ENCODE results near the gene MYO1E.

Gene MYO1E

DNA sequence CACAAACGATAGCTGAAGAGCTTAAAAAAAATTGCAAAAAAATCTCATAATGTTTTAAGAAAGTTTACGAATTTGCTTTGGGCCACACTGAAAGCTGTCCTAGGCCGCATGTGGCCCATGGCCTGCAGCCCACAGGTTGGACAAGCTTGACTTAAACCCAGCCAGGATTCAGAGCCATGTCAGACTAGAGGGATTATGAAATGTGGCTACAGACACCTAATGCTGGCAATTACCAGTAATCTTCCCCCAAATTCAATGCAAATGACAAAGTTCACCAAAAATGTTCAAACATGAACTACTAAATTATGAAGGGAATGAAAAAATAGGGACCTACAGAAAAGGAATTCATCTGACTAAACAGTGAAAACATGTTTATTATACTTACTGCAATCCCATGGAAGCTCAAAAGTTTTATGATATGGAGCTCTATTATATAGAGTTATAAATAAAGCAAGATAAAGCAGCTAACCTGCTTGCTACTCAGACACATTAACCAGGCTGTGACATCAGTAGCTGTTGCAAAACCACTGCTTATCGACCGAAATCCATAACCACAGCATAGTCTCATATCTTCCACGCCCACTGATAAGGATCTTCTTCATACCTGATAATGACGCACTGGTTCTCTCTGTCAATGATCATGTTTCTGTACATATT lies 116.9 kb downstream of the MYO1E start:
- DNase-seq: no peak

DNA sequence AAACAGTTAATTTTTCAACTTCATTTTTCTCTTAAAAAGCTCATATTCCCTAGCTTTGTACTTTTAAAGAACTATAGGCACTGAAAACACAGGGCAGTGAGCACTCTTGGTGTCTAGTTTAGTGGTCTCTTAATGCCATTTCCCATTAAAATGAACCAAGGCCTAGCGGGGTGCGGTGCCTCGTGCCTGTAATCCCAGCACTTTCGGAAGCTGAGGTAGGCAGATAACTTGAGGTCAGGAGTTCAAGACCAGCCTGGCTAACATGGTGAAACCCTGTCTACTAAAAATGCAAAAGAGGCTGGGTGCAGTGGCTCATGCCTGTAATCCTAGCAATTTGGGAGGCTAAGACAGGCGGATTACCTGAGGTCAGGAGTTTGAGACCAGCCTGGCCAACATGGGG lies 120.5 kb downstream of the MYO1E start:
- no peak for DNase-seq

DNA sequence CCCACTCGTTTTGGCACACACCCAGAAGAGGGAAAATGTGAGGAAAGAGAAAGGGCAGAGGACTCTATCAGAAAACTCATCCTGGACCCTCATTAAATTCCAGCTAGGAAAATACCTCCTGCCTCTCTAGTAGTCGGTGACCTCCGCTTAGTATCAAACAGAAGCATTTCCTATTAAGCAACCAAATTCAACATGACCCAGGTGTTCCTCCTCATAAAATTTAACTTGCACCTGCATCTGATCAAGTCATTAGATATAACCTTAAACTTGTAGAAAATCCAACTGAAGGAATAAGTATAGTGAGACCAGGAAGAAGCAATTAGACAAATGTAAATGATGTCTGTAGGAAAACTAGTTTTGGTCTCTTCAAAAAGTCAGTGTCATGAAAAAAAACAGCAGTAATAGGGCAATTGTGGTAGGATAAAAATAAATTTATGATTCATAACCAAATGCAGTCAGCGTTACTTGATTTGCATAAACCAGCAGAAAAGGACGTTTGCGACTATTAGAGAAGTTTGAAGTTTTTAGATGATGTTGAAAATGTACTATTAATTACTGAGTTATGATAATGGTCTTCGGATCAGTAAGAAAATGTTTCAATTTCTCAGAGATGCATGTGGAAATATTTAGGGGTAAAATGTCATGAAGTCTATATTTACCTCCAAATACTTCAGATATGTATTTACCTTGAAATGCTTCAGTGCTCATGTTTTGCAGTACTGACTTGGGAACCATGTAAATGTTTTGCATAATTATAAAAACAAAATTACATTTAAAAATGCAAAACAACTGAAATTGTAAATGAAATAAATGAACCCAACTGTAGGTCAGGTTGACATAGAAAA lies 121.4 kb downstream of the MYO1E start:
- no peak for DNase-seq

- DNase-seq: no peak
Measured at GRCh38 chr15:59250249-59250648, 122.4 kb downstream of the MYO1E start.

DNA sequence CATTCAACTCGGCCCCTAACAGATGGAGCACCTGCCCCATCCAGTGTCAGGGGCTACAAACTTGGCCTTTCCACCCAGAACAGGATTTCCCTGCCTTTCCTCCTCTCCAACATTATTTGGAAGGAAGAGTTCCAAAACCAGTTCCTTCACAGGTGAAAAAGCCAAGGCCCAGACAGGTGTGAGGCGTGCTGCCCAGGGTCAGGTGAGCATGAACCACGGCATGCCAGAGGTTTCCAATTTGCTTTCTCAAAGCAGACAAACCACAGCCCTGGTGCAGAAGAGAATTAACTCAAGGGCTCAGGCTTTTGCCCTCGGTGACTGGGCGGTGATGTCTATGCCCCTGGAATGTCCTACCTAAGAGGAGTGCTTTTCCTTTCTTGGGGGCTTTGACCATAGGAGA lies 122.9 kb downstream of the MYO1E start:
- DNase-seq: no peak

GRCh38 chr15:59247364-59247763 lies 125.3 kb downstream of the MYO1E start:
- peak; percentile 43 for DNase-seq

- DNase-seq: no peak
Measured at GRCh38 chr15:59245559-59245958, 127.1 kb downstream of the MYO1E start.

DNA sequence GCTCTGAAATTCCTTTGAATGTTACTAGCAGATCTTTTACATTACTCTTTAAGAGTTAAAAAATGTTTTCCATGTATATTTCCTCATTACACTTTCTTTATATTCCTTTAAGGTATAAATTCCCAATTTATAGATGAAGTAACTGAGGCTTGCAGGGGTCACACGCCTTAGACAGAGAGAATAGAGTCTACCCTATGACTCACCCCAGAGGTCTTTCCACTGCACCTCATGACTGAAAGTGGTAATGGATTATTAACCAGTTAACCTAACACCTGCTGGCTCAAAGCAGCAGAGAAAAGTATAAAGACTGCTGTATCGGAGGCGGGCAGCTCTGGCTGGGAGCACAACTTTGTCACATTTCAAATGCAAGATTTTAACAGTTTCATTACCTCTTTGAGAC lies 128.3 kb downstream of the MYO1E start:
- no peak for DNase-seq

DNA sequence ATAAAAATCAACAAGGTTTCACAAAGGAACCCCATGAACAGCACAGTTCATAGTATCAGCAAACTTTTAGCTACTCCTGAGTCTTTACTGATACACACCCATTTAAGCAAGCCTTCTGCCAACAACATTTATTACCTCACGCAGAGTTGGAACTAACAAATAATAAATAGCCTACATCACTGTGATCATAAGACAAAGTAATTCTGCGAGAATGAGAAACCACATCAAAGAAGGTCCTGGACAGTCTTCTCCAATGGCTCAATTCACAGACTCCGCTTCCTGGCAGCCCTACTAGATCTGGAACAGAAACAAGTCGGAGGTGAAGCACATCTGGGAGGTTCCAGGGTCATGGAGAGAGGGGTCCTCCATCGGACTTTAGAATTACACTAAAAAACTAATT lies 129.0 kb downstream of the MYO1E start:
- no peak for DNase-seq

- no peak for DNase-seq
Measured at GRCh38 chr15:59242649-59243048, 130.0 kb downstream of the MYO1E start.

DNA sequence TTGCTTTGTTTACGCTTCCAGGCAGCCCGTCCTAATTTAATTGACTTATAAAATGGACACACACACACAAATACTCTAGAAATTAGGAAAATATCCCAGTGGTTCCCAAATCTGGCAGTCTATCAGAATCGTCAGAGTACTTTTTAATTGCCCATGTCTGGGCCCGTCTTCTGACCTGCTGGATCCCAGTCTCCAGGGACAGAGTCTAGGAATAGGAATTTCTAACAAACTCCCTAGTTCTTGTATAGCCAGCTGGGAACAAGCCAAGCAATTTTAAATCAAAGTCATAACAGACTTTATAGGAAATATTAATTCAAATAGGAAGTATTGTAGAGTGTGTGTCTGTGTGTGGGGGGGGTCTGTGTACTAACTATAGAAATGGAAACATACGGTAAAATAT lies 132.6 kb downstream of the MYO1E start:
- no peak for DNase-seq

DNA sequence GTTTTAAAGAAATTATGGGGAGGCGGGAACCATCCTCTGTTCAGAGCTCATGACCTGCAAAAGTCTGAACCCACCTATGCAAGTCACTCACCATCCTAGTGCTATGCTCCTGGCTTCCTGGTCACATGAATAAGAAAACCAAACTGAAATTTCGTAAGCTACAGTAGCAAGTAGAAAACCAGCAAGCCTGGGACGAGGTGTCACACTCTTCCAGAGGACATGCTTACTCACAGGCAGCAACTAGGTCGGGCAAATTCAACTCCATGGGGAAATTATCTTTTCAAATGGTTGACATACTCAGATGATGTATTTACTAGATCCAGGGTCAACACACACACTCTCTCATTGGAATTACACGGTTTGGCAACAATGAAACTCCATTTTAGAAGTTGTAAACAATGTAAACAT lies 134.7 kb downstream of the MYO1E start:
- DNase-seq: no peak

DNA sequence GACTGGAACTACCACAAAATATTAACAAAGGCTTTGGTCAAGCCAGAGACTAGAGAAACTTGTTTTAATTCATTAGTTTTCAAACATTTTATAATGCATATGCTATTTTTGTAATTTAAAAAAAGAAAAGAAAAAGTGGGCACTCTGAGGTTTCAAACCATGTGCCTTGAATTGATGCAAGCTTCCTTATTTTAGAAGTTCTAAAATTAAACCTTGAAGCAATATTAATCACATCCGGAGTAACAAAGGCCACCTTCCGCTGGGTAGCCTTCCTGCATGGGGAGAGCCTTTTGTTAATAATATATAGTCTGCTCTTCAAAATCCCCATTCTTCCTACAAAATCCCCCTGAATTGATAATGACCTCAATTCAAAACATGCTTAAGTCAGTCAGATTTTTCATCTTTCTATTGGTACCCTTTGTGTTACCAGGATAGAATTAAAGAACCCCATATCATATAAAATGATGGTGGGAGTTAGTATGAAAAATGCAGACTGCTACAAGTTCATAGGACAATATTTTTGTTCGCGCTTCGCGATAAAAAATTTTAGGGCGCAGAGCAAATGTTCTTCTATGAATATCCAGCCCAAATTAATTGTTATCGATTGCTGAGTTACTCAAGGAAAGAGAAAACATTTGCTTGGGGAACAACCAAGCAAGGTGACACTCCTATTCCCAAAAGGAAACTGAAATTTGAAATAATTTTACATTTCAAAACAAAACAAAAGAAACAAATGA lies 135.4 kb downstream of the MYO1E start:
- DNase-seq: no peak

DNA sequence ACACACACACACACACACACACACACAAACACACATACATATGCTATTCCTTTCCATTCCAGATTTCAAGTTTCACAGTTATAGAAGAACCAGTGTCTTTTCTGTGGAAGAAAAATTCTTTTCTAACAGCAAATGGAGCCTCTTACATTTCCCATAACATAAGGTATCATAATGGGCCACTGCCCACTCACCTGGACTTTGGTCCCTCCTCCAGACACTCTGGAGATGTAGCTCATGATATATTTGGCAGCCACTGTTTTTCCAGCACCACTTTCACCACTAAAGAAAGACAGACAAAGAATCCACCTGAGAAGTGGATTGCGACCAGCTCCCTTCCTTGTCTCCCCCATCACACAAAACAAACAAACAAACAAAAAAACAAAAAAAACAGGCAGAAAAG lies 136.3 kb downstream of the MYO1E start:
- no peak for DNase-seq

DNA sequence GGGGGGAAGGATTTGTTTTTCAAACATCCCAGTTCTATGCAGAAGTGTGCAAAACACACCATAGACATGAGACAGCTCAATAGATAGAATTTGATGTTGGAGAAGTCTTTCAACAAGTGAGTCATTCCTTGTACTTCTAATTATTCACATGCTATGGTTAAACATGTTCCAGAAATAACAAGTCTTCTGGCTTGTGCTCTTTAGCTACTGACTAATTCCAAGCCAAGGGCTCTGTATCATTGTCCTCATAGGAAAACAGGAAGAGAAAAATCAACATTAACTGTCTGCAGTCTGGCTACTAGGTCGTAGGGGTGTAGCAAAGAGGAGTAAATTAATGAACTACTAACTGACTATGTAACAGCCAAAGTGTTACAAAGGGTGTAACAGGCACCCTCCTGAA lies 140.2 kb downstream of the MYO1E start:
- no peak for DNase-seq

DNA sequence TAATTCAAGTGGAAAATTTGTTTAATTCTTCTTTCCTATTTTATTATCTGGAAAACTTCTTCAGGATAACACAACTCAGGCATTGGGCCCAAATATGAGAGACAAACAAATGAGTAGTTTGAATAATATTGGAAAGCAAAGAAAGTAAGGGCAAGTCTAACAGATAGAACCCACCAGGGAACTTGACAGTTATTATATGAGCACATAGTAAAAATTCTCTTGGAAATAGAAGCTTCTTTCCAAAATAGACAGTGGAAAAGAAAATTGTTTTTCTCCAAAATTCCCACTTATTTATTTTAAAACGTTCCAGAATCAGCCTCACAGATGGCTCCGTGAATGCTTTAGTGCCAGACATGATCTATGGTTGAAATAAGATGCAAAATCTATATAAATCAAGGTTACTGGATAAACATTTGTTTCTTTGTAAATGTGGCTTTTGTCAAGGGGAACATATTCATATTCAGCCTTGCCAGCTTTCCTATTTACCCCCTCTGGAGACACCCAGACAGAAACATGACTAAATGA lies 142.1 kb downstream of the MYO1E start:
- DNase-seq: no peak

GRCh38 chr15:59229453-59229852 lies 143.2 kb downstream of the MYO1E start:
- no peak for DNase-seq

DNA sequence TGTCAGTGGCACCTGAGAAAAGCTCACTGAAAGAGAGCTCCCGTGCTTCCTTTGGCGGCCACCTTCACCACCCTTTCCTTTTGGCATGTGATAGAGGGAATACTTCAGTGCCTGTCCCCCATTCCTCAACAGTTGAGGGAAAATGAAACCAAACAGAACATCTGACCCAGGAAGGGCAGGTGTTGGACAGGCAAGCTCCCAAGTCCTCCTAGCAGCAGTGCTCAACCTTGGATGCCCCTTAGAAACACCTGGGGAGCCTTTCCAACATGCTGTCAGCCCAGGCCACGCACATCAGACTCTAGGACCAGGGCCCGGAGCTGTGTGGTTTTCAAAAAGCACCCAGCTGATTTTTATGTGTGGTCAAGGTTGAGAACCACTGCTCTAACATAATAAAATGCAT lies 143.7 kb downstream of the MYO1E start:
- DNase-seq: no peak

DNA sequence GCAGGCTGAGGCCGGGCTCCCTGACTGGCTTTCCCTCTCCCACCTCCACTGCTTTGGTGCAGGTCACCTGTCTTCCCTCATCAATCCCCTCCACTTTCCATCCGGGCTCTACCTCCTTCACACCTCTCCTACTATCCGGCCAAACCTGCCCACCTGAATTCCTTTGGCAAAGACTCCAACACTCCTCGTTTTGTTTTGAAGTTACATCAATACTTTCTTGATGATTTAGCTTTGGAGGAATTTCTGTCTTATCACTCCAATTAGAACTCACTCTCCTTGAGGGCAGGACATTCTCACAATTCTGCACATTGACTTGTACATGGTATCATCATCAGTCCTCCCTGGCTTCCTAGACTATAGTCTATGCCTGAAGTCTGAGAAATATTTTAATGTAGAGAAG lies 145.7 kb downstream of the MYO1E start:
- DNase-seq: no peak

DNA sequence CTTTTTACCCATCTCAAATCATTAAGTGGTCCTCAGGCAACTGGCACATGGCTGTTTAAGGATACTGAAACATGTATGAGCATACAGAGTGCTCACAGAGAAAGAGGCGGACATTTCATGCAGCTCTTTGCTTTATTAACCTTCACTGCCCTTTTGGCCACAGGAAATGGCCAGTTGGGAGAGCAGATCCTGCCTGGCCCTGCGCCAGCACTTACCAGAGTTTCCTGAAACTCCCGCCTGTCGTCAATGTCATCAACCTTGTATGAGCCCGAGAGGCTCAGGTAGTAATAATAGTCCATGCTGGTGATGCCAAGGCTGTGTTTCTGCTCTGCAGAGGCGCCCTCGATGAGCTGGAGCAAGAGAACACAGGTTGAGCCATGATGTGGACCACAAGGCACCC lies 148.2 kb downstream of the MYO1E start:
- DNase-seq: no peak

DNA sequence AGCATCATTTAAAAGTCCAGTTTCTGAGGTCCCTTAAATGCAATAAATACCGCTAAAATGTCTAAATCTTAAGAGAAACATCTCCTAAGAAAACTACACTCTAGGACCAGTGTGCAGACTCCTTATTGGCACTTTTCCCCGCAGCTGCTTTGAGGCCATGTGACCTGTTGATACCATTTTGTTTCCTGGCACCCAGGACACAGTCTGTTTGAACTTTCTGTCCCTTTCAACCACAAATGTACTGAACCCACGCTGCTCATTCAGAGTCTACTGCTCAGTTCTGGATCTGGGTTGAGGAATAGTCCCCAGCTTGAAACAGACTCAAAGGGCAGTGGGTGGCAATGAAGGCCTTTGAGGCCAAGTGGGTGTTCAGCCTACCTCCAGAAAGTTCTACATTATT lies 148.9 kb downstream of the MYO1E start:
- DNase-seq: no peak

GRCh38 chr15:59222906-59223550 lies 149.6 kb downstream of the MYO1E start:
- DNase-seq: no peak
